HG03378 (cell line): ENCODE data around the gene TMPRSS6.

Experiments used
- ATAC-seq: cut with Tn5 transposase; IDR thresholded peaks from one replicate; pipeline ENCODE4 v1.9.1; 2021; ENCODE audit warnings: mild to moderate bottlenecking, moderate library complexity; ENCODE audit not compliant: unreplicated experiment

TMPRSS6 gene

GRCh38 chr22:37141476-37141875 is 32.0 kb upstream of the TMPRSS6 start:
- ATAC-seq: no peak

- no peak for ATAC-seq
Observed at GRCh38 chr22:37140686-37141323, 31.3 kb upstream of the TMPRSS6 start.

GRCh38 chr22:37139762-37140161 is 30.2 kb upstream of the TMPRSS6 start:
- ATAC-seq: no peak

GRCh38 chr22:37138849-37139561 is 29.5 kb upstream of the TMPRSS6 start:
- no peak for ATAC-seq

DNA sequence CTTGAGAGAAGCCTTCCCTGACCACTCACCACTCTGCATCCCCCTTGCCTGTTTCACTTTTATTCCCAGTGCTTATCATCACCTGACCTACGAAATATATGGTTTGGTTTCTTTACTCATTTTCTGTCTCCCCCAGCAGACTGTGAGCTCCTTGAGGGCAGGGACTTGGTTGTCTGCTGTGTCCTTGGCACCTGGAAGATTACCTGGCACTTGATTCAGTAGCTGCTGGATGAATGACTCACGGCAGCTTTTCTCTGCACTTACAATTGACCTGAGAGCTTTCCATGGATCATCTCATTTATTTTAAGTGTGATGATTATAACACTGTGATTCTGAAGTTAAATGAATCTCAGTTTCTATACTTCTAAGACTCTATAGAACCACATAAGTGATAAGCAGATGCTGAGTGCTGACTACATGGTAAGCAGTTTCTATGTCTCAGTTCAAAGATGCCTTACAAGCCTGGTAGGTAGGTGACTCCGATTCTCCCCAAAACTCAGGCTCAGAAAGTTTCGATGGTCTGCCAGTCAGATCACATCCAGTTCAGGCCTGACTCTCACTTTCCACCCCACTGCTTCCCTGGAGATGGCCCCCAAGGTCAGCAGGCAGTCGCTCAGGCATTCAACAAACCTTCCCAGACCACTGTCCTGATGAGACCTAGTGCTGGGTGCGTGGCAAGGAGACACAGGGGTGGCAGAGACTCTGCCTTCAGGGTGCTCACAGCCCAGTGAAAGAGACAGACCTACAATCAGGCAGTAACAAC is 28.6 kb upstream of the TMPRSS6 start:
- no peak for ATAC-seq

GRCh38 chr22:37137131-37137530 is 27.6 kb upstream of the TMPRSS6 start:
- ATAC-seq: no peak

- no peak for ATAC-seq
Observed at GRCh38 chr22:37135023-37135422, 25.5 kb upstream of the TMPRSS6 start.

DNA sequence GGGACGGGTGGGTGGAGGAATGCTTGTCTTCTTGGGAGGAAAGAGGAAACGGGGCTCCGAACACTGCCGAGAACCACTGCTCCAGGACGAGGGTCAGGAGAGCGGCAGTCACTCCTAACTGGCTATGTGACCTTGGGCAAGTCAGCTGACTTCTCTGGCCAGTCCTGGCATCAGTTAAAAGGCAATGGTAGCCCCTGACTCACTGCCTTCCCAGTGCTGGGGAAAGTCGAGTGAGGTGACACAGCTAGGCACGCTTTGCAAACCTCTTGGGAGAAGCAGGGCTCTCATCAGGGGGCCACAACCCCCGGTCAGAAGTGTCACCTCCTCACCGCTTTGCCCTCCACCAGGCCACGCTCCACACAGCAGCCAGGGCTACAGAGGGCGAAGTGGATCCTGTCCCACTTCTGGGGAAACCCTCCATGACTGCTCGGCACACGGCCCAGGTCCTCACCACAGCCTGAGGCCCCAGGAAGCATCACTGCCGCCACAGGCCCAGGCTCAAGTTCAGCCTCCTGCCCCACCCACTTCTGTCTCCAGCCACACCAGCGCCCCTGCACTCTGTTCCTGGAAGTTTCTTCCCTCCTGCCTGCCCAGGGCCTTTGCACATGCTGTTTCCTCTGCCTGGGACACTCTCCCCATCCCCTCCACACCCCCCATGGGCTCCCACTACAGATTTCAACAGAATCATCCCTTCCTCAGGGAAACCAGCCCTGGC is 23.9 kb upstream of the TMPRSS6 start:
- ATAC-seq: no peak

DNA sequence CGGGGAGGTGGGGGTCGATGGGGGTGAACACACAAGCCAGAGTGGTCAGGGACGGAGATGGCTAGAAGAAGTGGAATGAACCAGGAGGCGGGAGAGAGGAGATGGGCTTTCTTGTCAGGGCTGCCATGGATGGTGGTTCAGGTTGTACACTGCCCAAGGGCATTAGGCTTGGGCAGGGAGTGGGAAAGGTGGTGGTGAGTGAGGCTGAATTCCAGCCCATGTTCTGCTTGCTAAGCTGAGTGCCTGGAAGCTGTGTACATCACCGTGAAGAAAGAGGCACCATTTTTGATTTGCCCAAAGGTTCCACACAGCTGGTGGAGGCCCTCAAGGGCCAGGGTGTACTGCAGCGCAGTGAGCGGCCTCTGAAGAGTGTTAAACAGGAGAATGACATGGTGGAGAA is 23.3 kb upstream of the TMPRSS6 start:
- ATAC-seq: no peak

GRCh38 chr22:37129866-37130441 is 20.4 kb upstream of the TMPRSS6 start:
- ATAC-seq: no peak

DNA sequence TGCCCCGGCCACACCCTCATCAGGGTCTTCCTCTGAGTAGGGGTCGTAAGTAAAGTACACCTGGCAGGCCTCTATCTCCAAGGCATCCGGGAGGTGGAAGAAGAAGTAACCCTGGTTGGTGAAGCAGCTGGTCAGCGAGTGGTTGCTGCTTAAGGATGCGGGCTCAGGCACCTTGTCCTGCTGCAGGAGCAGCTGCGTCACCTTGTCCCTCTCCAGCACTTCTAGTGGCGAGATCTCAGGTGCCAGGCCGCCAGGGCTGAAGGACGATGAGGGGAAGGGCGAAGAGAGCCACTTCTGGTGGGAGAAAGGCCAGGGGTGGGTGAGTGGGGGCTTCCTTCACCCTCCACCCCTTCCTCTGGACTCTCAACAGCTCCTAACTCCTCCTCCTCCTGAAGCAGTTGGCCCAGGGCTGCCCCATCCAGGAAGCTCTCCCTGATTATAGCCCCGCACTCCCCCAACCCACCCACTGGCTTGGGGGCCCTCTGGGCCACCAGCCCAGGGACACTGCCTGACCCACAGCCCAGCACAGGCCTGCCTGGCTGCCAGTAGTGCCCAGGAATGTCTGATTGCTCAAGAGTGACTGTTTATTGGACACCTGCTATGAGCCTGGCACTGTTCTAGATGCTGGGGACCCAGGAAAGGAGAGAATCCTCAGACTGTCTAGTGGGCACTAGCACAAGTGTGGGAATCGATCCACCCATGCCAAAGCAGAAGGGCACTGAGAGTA is 19.2 kb upstream of the TMPRSS6 start:
- ATAC-seq: no peak

DNA sequence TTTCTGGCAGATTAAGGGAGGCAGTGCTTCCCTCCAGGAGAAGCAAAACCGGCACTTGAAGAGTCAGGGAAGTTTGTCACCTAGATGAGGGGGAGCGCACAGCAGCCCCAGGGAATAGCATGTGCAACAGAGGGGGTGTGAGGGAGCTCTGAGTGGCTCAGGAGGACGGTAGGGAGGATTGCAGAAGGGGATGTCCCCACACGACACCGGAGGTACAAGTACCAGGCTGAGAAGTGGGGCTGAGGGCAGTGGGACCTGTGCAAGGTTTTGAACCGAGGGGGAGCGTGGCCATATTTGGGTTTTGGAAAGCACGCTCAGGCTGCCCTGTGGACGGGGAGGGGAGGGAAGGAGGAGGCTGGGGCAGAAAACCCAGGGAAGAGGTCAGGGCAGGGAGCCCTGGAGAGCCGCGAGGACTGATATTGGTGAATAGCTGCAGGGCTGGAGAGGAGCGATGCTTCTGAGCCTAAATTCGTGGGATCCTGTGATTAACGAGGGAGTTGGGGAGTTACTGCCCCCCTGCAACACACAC is 17.9 kb upstream of the TMPRSS6 start:
- ATAC-seq: no peak

GRCh38 chr22:37126882-37127281 is 17.4 kb upstream of the TMPRSS6 start:
- no peak for ATAC-seq

DNA sequence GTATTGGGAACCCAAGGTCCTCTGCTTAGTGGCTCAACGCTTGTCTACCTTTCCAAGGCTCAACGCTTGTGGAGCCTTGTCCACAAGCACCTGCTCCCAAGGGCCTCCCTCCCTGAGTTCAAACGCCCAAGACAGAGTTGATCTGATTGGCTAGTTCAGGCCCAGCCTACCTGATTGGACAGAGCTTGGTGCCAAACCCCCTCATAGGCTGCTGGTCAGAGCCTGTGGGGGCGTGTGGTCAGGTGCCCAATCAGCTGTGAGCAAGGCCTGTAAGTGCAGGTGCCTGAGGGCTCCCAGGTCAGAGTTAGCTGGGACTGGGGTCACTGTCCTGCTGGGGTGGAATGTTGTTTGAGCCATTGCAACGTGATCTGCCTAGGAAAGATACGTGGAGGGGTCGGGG is 16.9 kb upstream of the TMPRSS6 start:
- ATAC-seq: no peak

- ATAC-seq: no peak
Observed at GRCh38 chr22:37123649-37124048, 14.1 kb upstream of the TMPRSS6 start.

GRCh38 chr22:37122598-37123180 is 13.2 kb upstream of the TMPRSS6 start:
- no peak for ATAC-seq

DNA sequence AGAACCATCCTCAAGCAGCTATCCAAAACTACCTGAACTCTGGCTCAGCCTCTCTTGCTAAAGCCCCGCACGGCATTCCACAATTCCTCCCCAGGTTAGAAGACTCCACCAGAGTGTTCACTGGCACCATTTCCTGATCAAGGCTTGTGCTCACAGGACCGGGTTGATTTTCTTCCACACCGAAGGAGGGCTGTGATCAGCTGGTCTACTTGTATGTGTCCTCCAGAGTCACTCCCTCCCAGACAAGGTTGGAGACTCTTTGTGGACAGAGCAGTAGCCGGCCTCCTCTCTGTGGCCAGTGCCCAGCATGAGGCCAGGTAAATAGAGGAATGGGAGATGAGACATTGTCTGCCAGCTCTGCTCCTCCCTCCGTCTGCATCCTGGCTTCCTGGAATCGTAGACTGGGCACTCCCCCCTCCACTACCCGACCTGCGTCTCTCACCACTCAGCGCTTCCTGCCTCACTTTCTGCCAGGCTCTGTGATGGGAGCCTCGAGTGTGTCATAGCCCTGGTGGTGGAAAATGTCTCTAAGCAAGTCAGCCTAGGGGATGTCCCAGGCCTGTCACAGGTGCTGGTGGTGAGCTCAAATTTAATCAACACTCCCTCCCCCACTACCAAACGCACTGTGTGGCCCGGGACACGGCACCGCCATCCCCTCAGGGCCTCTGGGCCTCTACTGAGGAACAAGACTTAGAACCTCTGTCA is 12.5 kb upstream of the TMPRSS6 start:
- peak; percentile 81 for ATAC-seq

GRCh38 chr22:37120569-37121340 is 11.2 kb upstream of the TMPRSS6 start:
- ATAC-seq: no peak
